Spleen (tissue), 11 donors: ENCODE data around the gene PTPRC. TPM values are rescaled to one million over a fixed set of nuclear protein-coding genes. Genes with fewer than 3 reads are reported as not detected.

ENCODE experiments used
- DNase-seq: peaks from one replicate; pipeline ENCODE4 v3.0.0-alpha.2; 2020
- H3K27ac ChIP-seq, 8 donors: fragments of 200-600 bp; sonication (generic) in 7 of 8; 1 replicate in 4 of 8; 2 replicates in 4 of 8; pipeline versions ENCODE4 v1.5.0 to v1.8.0; 2016 to 2021; ENCODE audit warnings: inconsistent platforms in 4 of 8, mild to moderate bottlenecking in 4 of 8, moderate library complexity in 1 of 8
- H3K27me3 ChIP-seq, 7 donors: fragments of 200-600 bp; sonication (generic) in 6 of 7; replicated peaks in 1 of 7; 1 replicate in 4 of 7; 2 replicates in 3 of 7; pipeline versions ENCODE4 v1.5.0 to v1.8.0; 2016 to 2021; ENCODE audit warnings: inconsistent platforms in 3 of 7, mild to moderate bottlenecking in 1 of 7
- H3K36me3 ChIP-seq, 6 donors: fragments of 200-600 bp; sonication (generic) in 5 of 6; 1 replicate in 4 of 6; 2 replicates in 2 of 6; pipeline versions ENCODE4 v1.5.0 to v1.8.0; 2016 to 2021; ENCODE audit warnings: inconsistent platforms in 2 of 6
- H3K4me1 ChIP-seq, 6 donors: fragments of 200-600 bp; sonication (generic) in 5 of 6; 1 replicate in 3 of 6; 2 replicates in 3 of 6; pipeline versions ENCODE4 v1.5.0 to v1.8.0; 2016 to 2021; ENCODE audit warnings: inconsistent platforms in 3 of 6
- H3K4me3 ChIP-seq, 8 donors: fragments of 200-600 bp; sonication (generic) in 7 of 8; 1 replicate in 4 of 8; 2 replicates in 4 of 8; pipeline versions ENCODE4 v1.5.0 to v1.8.0; 2016 to 2021; ENCODE audit warnings: inconsistent platforms in 4 of 8, mild to moderate bottlenecking in 4 of 8, moderate library complexity in 2 of 8
- H3K9me3 ChIP-seq, 8 donors: fragments of 200-600 bp; sonication (generic) in 7 of 8; 1 replicate in 4 of 8; 2 replicates in 4 of 8; pipeline versions ENCODE4 v1.5.0 to v1.8.0; 2016 to 2021; ENCODE audit warnings: inconsistent platforms in 4 of 8
- CTCF ChIP-seq, 11 experiments: fragments of 200-600 bp in 7 of 11; fragments of 450-650 bp in 4 of 11; sonication (generic) in 4 of 11; IDR thresholded peaks in 8 of 11; conservative IDR thresholded peaks in 3 of 11; 1 replicate in 7 of 11; 2 replicates in 4 of 11; pipeline versions ENCODE4 v1.4.0 to v1.8.0; 2016 to 2021; ENCODE audit warnings: antibody characterized with exemption in 11 of 11, inconsistent platforms in 4 of 11, mild to moderate bottlenecking in 1 of 11
- POLR2A ChIP-seq, 3 donors: fragments of 450-650 bp; IDR thresholded peaks; one replicate each; pipeline ENCODE4 v1.5.1; 2017; ENCODE audit warnings: antibody characterized with exemption in 3 of 3, mild to moderate bottlenecking in 1 of 3
- POLR2AphosphoS5 ChIP-seq, 3 donors: sonication (generic); formaldehyde crosslinking; IDR thresholded peaks; one replicate each; pipeline ENCODE4 v1.5.1; 2017; ENCODE audit warnings: antibody characterized with exemption in 3 of 3
- WGBS, 5 donors: extraction: QIAGEN DNeasy Blood & Tissue Kit in 3 of 5; methylation state at CpG; one replicate each; pipeline versions ENCODE4 v1.1.5 to v1.1.7; 2013 to 2018; 5-methylcytosine and 5-hydroxymethylcytosine counted together
- intact Hi-C: fragments of 100-400 bp; cut with DNase I; formaldehyde crosslinking; loops from one replicate; pipeline ENCODE4 v1.15.0; 2023; ENCODE audit warnings: low total_unique reads
- polyA plus RNA-seq, 3 donors: library from polyadenylated mRNA; stranded (reverse); fragments of 200-250 nt; gene quantifications; one replicate each; pipeline ENCODE4 v1.2.1, GENCODE V29; 2013
- total RNA-seq, 7 donors: library from RNA; depleted of rRNA in 3 of 7; stranded (reverse); fragments of >200 nt in 3 of 7; fragmentation: NEBNext Ultra II Directional in 4 of 7; extraction: Animal tissue kit (Norgen Biotek cat#: 25700) in 4 of 7; gene quantifications; one replicate each; pipeline versions ENCODE4 v1.1.0 to v1.2.1, GENCODE V29; 2016 to 2021
- donor health status: healthy with polysubstance abuse.
- donor health status: DM: no; HTN: no; CAD: no; lungs with moderate emphysema.
- donor health status: DM: no; HTN: no; CAD: no.
- donor health status: Bipolar disorder and iron deficiency.
- donor health status: healthy.
- donor health status: DM: no; HTN: no; CAD: no.
- donor health status: DM: yes; HTN: yes; CAD: no.

The PTPRC gene
- total and polyA plus RNA-seq, 10 donors: 79.2 to 716 (median 476) TPM

- intact Hi-C loops: no loop called here
- Histone ChIP-seq H3K9me3 (no peaks in the 10 kb centered on the region), H3K4me3 (no peak overlapping the region), H3K27ac (peak overlapping the region in 6 of 8 donors; percentile 42 to 91 (median 78)), H3K4me1 (peaks cover 25 to 100% (median 93%) of the 10 kb centered on the region in 6 donors), H3K27me3 (no peaks in the 10 kb centered on the region), H3K36me3 (peaks cover 0 to 32% (median 0%) of the 10 kb centered on the region in 6 donors)
- TF ChIP-seq CTCF (IDR thresholded peaks at IDR 0.05 in 8 of 11, conservative IDR thresholded peaks at IDR 0.05 in 3 of 11) (no peak), POLR2A (IDR thresholded peaks at IDR 0.05) (no peak), POLR2AphosphoS5 (IDR thresholded peaks at IDR 0.05) (no peak)
- WGBS, 5 donors: 49 to 76% (median 62%) methylated on average over 2 of the region's 2 CpGs
- DNase-seq: no peak
Observed at GRCh38 chr1:198669771-198670170, 30.9 kb downstream of the PTPRC start.

DNA sequence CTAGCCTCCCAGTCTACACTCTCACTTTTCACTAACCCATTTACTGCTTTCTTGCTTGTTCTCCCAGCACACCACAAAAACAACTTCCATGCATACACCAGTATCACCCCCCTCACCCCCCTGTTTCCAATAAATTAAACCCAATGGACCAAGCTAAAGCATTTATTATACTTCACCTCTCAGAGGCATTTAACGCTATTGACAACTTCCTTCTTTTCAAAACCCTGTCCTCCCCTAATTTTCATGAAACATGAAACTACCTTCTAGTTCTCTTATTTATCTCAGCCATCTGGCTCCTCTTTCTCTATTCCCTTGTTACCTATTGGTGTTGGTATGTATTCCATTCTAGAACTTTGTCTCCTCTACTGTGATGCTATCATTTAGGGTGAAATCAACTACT is 32.3 kb downstream of the PTPRC start:
- Histone ChIP-seq H3K4me3 (peak overlapping the region in 1 of 8 donors; percentile 11), H3K27me3 (no peaks in the 10 kb centered on the region), H3K4me1 (peaks cover 33 to 100% (median 97%) of the 10 kb centered on the region in 6 donors), H3K9me3 (no peaks in the 10 kb centered on the region), H3K27ac (peak overlapping the region in 7 of 8 donors; percentile 9 to 91 (median 66)), H3K36me3 (peaks cover 0 to 20% (median 0%) of the 10 kb centered on the region in 6 donors)
- intact Hi-C loops: no loop called here
- TF ChIP-seq POLR2AphosphoS5 (IDR thresholded peaks at IDR 0.05): no peak
- TF ChIP-seq POLR2A (IDR thresholded peaks at IDR 0.05): no peak
- no peak for TF ChIP-seq CTCF (IDR thresholded peaks at IDR 0.05 in 8 of 11, conservative IDR thresholded peaks at IDR 0.05 in 3 of 11)
- no peak for DNase-seq
- WGBS, 5 donors: 11 to 40% (median 23%) methylated on average over 1 of the region's 1 CpG

DNA sequence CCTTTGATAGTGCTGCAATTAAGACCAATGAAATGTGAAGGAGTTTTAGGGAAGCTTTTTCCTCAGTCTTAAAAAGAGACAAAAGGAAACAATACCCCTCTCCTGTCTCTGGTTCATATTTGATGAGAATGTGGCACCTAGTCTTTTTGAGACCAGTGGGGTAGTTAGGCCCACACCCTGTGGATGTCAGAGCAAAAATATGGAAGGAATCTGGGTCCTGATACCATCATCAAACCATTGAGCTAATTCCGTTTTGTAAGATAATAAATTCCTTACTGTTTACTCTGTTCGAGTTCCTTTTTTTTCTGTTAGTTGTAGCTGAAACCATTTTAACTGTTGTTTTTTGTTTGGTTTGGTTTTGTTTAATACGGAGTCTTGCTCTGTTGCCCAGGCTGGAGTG is 33.3 kb downstream of the PTPRC start:
- 76 to 84% (median 79%) methylated on average over 3 of the region's 3 CpGs for WGBS, 5 donors
- TF ChIP-seq POLR2AphosphoS5 (IDR thresholded peaks at IDR 0.05) (no peak), CTCF (IDR thresholded peaks at IDR 0.05 in 8 of 11, conservative IDR thresholded peaks at IDR 0.05 in 3 of 11) (no peak), POLR2A (IDR thresholded peaks at IDR 0.05) (no peak)
- peaks cover 0 to 16% (median 0%) of the 10 kb centered on the region in 6 donors for H3K36me3 ChIP-seq
- no peak overlapping the region for H3K4me3 ChIP-seq
- intact Hi-C loops: no loop called here
- no peaks in the 10 kb centered on the region for H3K9me3 ChIP-seq
- H3K4me1 ChIP-seq: peaks cover 41 to 100% (median 97%) of the 10 kb centered on the region in 6 donors
- no peaks in the 10 kb centered on the region for H3K27me3 ChIP-seq
- H3K27ac ChIP-seq: peak overlapping the region in 7 of 8 donors; percentile 9 to 91 (median 66)
- no peak for DNase-seq

DNA sequence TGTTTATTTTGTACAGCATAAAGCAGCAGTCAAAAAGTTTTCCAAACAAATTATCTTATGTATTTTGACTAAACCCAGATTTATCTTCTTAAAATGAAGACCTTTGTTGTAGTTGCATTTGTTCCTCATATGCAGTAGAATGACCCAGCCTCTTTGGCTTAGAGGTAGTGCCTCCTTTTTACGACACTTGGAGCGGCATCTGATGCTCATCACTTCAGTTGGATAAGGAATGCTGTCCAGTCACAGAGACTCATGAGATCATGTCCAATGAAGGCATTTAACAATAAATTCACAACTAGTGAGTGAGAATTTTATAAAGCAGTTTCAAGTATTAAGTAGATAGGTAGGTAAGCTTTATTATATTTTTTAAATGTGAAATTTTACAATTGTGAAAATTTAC is 35.2 kb downstream of the PTPRC start:
- TF ChIP-seq POLR2A (IDR thresholded peaks at IDR 0.05) (no peak), CTCF (IDR thresholded peaks at IDR 0.05 in 8 of 11, conservative IDR thresholded peaks at IDR 0.05 in 3 of 11) (no peak)

More for the DNA sequence above, 35.2 kb downstream of the PTPRC start:
- Histone ChIP-seq H3K27ac (peak overlapping the region in 5 of 8 donors; percentile 14 to 91 (median 89)), H3K36me3 (peaks cover 0 to 17% (median 0%) of the 10 kb centered on the region in 6 donors), H3K9me3 (no peaks in the 10 kb centered on the region), H3K4me1 (peaks cover 42 to 100% (median 97%) of the 10 kb centered on the region in 6 donors), H3K4me3 (no peak overlapping the region), H3K27me3 (no peaks in the 10 kb centered on the region)
- intact Hi-C loops: no loop called here
- WGBS, 5 donors: 80 to 95% (median 89%) methylated on average over 2 of the region's 2 CpGs
- no peak for DNase-seq
